Measurements from ENCODE around the gene JADE2.

- TF ChIP-seq TAF1 (conservative IDR thresholded peaks at IDR 0.05) (peak; percentile 88), ZBTB33 (IDR thresholded peaks at IDR 0.05) (peak; percentile 92), MAX (IDR thresholded peaks at IDR 0.05) (peak; percentile 85), REST (IDR thresholded peaks at IDR 0.05) (peak; percentile 90), SP1 (IDR thresholded peaks at IDR 0.05) (peak; percentile 98), ATF3 (IDR thresholded peaks at IDR 0.05) (no peak), GABPA (IDR thresholded peaks at IDR 0.05 in 1 of 2, conservative IDR thresholded peaks at IDR 0.05 in 1 of 2) (peak in 1 of 2 donors; percentile 77), RAD21 (IDR thresholded peaks at IDR 0.05) (peak; percentile 62 to 72), YY1 (IDR thresholded peaks at IDR 0.05) (peak; percentile 74), JUND (IDR thresholded peaks at IDR 0.05) (peak; percentile 55 to 76), EGR1 (IDR thresholded peaks at IDR 0.05; ENCODE audit: low read depth in 2 of 2) (peak; percentile 75 to 85)
- TF ChIP-seq, protein P1, sequence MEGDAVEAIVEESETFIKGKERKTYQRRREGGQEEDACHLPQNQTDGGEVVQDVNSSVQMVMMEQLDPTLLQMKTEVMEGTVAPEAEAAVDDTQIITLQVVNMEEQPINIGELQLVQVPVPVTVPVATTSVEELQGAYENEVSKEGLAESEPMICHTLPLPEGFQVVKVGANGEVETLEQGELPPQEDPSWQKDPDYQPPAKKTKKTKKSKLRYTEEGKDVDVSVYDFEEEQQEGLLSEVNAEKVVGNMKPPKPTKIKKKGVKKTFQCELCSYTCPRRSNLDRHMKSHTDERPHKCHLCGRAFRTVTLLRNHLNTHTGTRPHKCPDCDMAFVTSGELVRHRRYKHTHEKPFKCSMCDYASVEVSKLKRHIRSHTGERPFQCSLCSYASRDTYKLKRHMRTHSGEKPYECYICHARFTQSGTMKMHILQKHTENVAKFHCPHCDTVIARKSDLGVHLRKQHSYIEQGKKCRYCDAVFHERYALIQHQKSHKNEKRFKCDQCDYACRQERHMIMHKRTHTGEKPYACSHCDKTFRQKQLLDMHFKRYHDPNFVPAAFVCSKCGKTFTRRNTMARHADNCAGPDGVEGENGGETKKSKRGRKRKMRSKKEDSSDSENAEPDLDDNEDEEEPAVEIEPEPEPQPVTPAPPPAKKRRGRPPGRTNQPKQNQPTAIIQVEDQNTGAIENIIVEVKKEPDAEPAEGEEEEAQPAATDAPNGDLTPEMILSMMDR (IDR thresholded peaks at IDR 0.05; ENCODE audit: low read depth, low read length, missing input control) = no peak
Observed at GRCh38 chr5:134506054-134507039, 19.1 kb upstream of the JADE2 start.

Measured in liver (tissue), 3 donors.